Bronchial epithelial cell (primary cell): ENCODE results near the gene VSTM4. TPM values are rescaled to one million over a fixed set of nuclear protein-coding genes. Genes with fewer than 3 reads are reported as not detected.

Experiments
- DNase-seq: peaks from one replicate; pipeline ENCODE4 v3.0.0-alpha.2; 2010; ENCODE audit warnings: low read depth
- FAIRE-seq: peaks from 2 replicates; lab custom pipeline; 2011; peaks lifted over from hg19 to GRCh38; lab: Jason Lieb, UNC
- H3K27me3 ChIP-seq: 2 replicates; pipeline ENCODE4 v1.5.1; 2011; ENCODE audit warnings: low read length; ENCODE audit not compliant: control insufficient read depth, insufficient read depth
- H3K36me3 ChIP-seq: 2 replicates; pipeline ENCODE4 v1.5.1; 2011; ENCODE audit warnings: low read length; ENCODE audit not compliant: control insufficient read depth, insufficient read depth
- H3K4me3 ChIP-seq: 2 replicates; pipeline ENCODE4 v1.5.1; 2011; ENCODE audit warnings: mild to moderate bottlenecking, low read depth, low read length, control low read depth
- total RNA-seq: library from RNA; depleted of rRNA; stranded (reverse); fragments of >200 nt; gene quantifications from 2 replicates; pipeline ENCODE4 v1.2.1, GENCODE V29; 2014
- TF ChIP-seq, protein P1 (sequence below): IDR thresholded peaks from 2 replicates; pipeline ENCODE4 v1.5.1; 2011; ENCODE audit warnings: mild to moderate bottlenecking, moderate library complexity, low read length, control low read depth, inconsistent platforms; ENCODE audit not compliant: insufficient read depth, severe bottlenecking

VSTM4 gene
- total RNA-seq, 1 donor from 2014 or later, result under 0.01 TPM

DNA sequence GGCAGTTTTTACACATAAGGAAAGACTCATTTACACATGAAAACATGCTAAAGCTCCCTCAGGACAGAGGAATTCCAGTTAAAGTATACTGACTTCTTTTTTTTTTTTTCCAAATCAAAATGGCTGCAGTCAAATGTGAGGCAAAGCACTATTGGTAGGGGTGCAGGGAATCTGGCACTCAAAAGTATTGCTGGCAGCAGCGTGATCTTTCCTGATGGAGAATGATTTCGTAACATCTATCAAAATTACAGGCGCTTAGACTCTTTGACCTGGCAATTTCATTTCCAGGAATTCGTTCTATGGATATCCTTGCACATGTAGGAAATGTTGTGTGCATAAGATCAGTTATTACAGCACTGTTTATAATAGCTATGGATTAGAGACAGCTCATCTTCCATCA is 65.7 kb downstream of the VSTM4 start:
- no peak for DNase-seq

DNA sequence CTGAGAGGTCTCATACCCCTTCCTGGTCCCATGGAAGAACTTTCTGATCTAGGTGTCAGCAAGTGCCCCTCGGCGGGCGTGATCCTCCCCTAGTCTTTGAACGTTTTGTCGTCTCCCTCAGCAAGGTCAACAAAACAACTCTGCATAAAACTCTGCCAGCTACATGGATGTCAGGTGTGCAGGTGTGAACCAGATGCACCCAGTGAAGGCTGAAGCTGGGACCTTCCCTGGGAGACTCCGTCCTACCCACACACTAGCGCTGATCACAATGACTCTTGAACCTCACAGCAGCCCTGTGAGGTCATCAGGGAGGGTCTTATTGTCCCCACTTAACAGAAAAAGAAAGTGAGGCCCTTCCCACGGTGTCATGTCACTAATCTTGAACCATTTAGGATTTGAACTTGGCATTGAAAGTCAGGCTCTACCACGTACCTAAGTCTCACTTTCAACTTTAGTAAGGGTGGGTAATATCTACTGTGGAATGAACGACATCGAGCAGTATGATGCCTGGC is 68.1 kb downstream of the VSTM4 start:
- no peaks in the 10 kb centered on the region for H3K36me3 ChIP-seq
- TF ChIP-seq, protein P1, sequence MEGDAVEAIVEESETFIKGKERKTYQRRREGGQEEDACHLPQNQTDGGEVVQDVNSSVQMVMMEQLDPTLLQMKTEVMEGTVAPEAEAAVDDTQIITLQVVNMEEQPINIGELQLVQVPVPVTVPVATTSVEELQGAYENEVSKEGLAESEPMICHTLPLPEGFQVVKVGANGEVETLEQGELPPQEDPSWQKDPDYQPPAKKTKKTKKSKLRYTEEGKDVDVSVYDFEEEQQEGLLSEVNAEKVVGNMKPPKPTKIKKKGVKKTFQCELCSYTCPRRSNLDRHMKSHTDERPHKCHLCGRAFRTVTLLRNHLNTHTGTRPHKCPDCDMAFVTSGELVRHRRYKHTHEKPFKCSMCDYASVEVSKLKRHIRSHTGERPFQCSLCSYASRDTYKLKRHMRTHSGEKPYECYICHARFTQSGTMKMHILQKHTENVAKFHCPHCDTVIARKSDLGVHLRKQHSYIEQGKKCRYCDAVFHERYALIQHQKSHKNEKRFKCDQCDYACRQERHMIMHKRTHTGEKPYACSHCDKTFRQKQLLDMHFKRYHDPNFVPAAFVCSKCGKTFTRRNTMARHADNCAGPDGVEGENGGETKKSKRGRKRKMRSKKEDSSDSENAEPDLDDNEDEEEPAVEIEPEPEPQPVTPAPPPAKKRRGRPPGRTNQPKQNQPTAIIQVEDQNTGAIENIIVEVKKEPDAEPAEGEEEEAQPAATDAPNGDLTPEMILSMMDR, result no peak
- peak; percentile 79 for FAIRE-seq
- H3K4me3 ChIP-seq, result no peak overlapping the region
- H3K27me3 ChIP-seq, result no peaks in the 10 kb centered on the region
- DNase-seq, result no peak

More for the DNA sequence above, 65.7 kb downstream of the VSTM4 start:
- Histone ChIP-seq H3K27me3 (no peaks in the 10 kb centered on the region), H3K36me3 (no peaks in the 10 kb centered on the region), H3K4me3 (no peak overlapping the region)
- TF ChIP-seq, protein P1, result no peak
- no peak for FAIRE-seq

DNA sequence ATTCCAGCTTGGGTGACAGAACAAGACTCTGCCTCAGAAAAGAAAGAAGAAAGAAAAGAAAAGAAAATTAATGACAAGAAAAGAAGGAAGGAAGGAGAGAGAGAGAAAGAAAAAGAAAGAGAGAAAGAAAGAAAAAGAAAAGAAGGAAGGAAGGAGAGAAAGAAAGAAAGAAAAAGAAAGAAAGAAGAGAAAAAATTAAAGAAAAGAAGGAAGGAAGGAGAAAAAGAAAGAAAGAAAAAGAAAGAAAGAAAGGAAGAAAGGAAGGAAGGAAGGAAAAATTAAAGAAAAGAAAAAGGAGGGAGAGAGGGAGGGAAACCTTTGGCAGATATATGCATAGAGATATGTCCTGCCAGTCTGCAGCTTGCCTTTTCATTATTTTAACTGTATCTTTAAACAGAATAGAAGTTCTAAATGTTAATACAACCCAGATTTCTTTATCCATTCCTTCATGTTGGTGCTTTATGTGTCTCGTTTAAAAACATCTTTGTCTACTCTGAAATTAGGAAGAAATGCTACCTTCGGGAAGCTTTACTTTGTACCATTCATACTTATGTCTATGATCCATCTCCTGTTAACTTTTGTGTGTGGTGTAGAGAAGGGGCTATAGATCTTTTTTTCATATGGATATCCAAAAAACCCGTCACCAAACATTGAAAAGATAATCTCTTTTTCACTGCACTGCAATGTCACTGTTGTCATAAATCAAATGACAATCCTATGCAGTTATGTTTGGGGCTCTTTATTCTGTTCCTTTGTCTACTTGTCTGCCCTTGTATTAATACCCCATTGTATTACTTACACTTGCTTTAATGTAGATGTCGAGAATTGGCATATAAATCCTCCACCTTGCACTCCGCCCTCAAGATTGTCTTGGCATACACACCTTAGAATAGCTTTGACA is 70.8 kb downstream of the VSTM4 start:
- DNase-seq (no peak), FAIRE-seq (no peak)
- Histone ChIP-seq H3K36me3 (no peaks in the 10 kb centered on the region), H3K27me3 (no peaks in the 10 kb centered on the region), H3K4me3 (no peak overlapping the region)
- TF ChIP-seq, protein P1, result no peak

DNA sequence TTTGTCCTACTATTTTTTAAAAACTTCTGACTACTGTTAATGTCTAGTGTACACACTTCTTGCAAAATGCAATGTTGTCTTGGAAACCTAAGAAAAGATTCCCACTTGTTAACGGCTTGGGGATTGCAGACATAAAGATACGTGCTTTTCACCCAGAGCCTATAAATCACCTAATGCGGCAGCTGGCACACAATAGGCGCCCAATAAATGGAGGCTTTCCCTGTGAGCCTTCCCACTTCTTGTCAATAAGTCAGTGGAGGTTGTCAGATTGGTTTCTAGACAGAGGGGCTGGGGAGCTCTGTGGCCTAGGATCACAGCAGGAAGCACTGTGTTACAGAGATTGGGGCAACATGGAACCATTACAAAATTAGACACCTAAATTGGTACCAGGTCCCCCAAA is 74.7 kb downstream of the VSTM4 start:
- DNase-seq, result no peak
- TF ChIP-seq, protein P1, result no peak
- Histone ChIP-seq H3K4me3 (no peak overlapping the region), H3K27me3 (no peaks in the 10 kb centered on the region), H3K36me3 (no peaks in the 10 kb centered on the region)
- no peak for FAIRE-seq

DNA sequence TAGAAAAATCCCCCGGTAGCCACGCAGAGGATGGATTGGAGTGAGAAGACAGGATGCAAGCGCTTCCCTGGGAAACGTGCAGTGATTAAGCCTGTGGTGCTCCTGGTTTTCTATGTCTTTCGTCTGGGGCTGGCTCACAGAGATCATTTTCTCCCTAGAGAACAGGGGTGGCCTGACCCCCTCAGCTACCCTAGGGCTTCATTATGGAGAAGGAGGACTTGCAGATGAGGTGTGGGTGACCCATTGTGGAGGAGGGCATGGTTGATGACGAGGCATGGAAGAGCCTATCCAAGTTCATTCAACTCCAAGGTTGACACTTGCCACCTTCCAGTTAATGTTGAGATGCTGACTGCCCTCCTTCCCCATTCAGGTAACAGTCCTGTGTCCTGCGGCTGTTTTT is 75.9 kb downstream of the VSTM4 start:
- FAIRE-seq (no peak), DNase-seq (no peak)
- no peaks in the 10 kb centered on the region for H3K36me3 ChIP-seq
- no peaks in the 10 kb centered on the region for H3K27me3 ChIP-seq
- no peak overlapping the region for H3K4me3 ChIP-seq
- TF ChIP-seq, protein P1, result no peak

DNA sequence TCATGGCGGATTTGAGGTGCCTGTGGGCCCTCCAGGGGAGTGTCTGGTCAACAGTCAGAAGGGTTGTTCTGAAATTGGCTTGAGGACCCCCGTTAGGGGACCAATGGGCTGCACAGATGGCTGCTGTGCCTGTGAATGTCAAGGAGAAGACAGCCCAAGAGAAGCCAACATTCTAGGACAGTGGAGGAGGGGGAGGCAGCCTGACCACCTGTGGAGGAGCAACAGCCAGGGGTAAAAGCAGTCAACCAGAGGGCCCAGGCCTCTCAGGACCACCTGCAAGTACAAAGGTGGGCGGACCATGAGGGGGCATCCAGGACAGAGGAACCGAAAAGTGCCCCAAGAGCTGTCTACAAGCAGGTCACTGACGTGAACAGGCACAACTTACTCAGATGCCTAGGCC is 76.6 kb downstream of the VSTM4 start:
- Histone ChIP-seq H3K36me3 (no peaks in the 10 kb centered on the region), H3K4me3 (no peak overlapping the region), H3K27me3 (no peaks in the 10 kb centered on the region)
- no peak for FAIRE-seq
- TF ChIP-seq, protein P1, result no peak
- no peak for DNase-seq
